Activated CD8-positive, alpha-beta T cell treated with anti-CD3 and anti-CD28 coated beads for 36 hours (primary cell): Measurements from ENCODE around the gene SPTSSB. TPM values are rescaled to one million over a fixed set of nuclear protein-coding genes. Genes with fewer than 3 reads are reported as not detected.

ENCODE experiments used
- ATAC-seq: fragments of 200-7000 bp; cut with Tn5 transposase; one replicate; pipeline ENCODE4 v1.10.0; 2021; ENCODE audit warnings: mild to moderate bottlenecking, moderate library complexity
- CTCF ChIA-PET: fragments of 350-600 bp; sonication (Branson Sonifier 250); formaldehyde crosslinking; loops from one replicate; lab custom pipeline; 2021; ENCODE audit warnings: antibody characterized with exemption; lab: Charles Lee
- POLR2A ChIA-PET: fragments of 350-600 bp; sonication (Branson Sonifier 250); formaldehyde crosslinking; loops from one replicate; lab custom pipeline; 2021; ENCODE audit warnings: antibody characterized with exemption; lab: Charles Lee
- DNase-seq: peaks from one replicate; pipeline ENCODE4 v3.0.0-alpha.2; 2020
- H3K27ac Mint-ChIP-seq: one replicate; pipeline ENCODE4 v1.8.0; 2021; ENCODE audit warnings: mild to moderate bottlenecking, mixed read lengths
- H3K27me3 Mint-ChIP-seq: one replicate; pipeline ENCODE4 v1.8.0; 2021; ENCODE audit warnings: mixed read lengths
- H3K36me3 Mint-ChIP-seq: one replicate; pipeline ENCODE4 v1.8.0; 2021; ENCODE audit warnings: low read depth, mixed read lengths
- H3K4me1 Mint-ChIP-seq: one replicate; pipeline ENCODE4 v1.8.0; 2021; ENCODE audit warnings: low read depth, mixed read lengths
- H3K4me3 Mint-ChIP-seq: one replicate; pipeline ENCODE4 v1.8.0; 2021; ENCODE audit warnings: mild to moderate bottlenecking, moderate library complexity, mixed read lengths
- H3K9me3 Mint-ChIP-seq: one replicate; pipeline ENCODE4 v1.8.0; 2021; ENCODE audit warnings: mixed read lengths
- intact Hi-C: fragments of 100-400 bp; cut with micrococcal nuclease; formaldehyde crosslinking; loops from one replicate; pipeline ENCODE4 v1.10.0; 2022
- total RNA-seq, 2 experiments: library from RNA; stranded (reverse); gene quantifications; one replicate each; pipeline ENCODE4 v1.2.3, GENCODE V29; 2021
- TF ChIP-seq, protein P1 (sequence below): fragments of 200-600 bp; IDR thresholded peaks from one replicate; pipeline ENCODE4 v1.8.0; 2022; ENCODE audit warnings: antibody characterized with exemption, mild to moderate bottlenecking

The SPTSSB gene, protein sequence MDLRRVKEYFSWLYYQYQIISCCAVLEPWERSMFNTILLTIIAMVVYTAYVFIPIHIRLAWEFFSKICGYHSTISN
- total RNA-seq = not detected

DNA sequence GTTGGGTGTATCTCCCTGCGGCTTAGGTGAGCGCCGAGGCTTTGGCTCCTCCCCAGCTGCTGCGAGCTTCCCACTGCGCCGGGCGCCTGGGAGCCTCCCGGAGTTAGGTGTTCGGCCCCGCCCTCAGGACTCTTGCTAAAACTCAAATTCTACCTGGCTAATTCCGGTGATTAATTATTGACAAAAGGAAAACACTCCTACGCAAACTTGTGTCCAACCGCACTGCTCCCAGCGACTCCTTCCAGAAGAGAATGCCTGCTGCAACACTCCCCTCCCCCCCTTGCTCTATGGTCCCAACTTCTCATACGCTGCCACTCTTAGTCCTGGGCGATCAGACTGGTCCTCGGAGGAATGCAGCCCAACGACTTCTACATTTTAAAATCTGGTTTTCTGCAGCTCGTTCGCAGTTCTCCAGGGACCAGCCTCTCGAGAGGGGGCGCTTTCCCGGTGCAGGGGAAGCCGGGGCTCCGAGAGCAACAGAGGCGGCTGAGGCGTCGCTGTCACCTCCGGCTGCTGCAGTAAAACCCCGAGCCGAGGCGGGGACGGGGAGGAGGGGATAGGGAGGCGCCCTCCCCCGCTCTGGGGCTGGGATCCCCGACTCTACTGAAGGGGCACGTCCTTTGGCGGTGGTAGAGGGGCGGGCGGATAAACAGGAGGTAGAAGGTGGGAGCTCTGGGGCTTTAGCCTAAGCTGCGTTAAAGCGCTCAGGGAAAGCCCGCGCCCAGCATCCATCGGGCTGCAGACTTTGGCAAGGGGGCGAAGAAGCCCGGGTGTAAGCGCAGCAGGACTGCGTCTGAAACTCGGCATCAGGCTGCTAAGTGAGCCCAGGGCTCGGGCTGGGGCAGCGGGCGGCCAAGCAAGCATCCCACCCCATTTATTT is at the start of gene SPTSSB:
TSS of gene SPTSSB (minus strand) at position 77 of the 880 bp plus-strand sequence. CDS start 25,194 bp downstream, outside the sequence.
- H3K4me3 Mint-ChIP-seq = peak within 1 kb of the TSS; percentile 78
- ChIA-PET CTCF (interaction anchor here (0.6 to 2.1 kb wide), 14 partner anchors 9 to 415 kb away, joined by 3 to 10 read pairs (median 3); no protein-coding TSS in a partner anchor), POLR2A (interaction anchor here (1.3 kb wide), 1 partner anchor 61 kb away, joined by 3 read pairs; no protein-coding TSS in a partner anchor)
- H3K9me3 Mint-ChIP-seq = no peaks in the 10 kb centered on the region
- peaks cover 43% of the 10 kb centered on the region for H3K27me3 Mint-ChIP-seq
- H3K27ac Mint-ChIP-seq = no peak within 1 kb of the TSS
- intact Hi-C loops = no loop called here
- H3K36me3 Mint-ChIP-seq = no peaks in the 10 kb centered on the region
- DNase-seq = peak; percentile 64
- ATAC-seq = peak; percentile 84
- TF ChIP-seq, protein P1, sequence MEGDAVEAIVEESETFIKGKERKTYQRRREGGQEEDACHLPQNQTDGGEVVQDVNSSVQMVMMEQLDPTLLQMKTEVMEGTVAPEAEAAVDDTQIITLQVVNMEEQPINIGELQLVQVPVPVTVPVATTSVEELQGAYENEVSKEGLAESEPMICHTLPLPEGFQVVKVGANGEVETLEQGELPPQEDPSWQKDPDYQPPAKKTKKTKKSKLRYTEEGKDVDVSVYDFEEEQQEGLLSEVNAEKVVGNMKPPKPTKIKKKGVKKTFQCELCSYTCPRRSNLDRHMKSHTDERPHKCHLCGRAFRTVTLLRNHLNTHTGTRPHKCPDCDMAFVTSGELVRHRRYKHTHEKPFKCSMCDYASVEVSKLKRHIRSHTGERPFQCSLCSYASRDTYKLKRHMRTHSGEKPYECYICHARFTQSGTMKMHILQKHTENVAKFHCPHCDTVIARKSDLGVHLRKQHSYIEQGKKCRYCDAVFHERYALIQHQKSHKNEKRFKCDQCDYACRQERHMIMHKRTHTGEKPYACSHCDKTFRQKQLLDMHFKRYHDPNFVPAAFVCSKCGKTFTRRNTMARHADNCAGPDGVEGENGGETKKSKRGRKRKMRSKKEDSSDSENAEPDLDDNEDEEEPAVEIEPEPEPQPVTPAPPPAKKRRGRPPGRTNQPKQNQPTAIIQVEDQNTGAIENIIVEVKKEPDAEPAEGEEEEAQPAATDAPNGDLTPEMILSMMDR = no peak
- H3K4me1 Mint-ChIP-seq = peaks cover 12% of the 10 kb centered on the region

DNA sequence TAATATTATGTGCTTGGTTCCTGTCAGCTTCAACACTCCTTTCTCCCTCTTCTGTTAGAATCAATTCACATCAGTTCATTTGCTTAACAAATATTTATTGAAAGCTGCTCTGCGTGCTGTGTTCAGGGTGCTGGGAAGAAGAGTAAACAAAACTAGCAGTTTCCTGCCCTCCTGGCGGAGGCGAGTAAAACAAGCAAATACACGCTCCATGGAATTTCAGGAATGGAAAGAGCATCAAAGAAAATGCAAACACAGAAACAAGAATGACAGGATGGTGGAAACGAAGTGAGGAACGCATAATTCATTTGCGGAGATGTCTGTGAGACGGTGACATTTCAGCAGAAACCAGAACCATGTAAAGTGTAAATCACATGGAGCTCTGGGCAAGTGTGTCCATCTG is 49.4 kb upstream of the SPTSSB start:
- ATAC-seq (no peak), DNase-seq (no peak)
- H3K4me1 Mint-ChIP-seq = no peaks in the 10 kb centered on the region
- TF ChIP-seq, protein P1 = no peak
- POLR2A ChIA-PET = no interaction called here
- intact Hi-C loops = loop anchor here (5.0 kb wide), 2 partner anchors 148 to 318 kb away; no protein-coding TSS in a partner anchor
- CTCF ChIA-PET = interaction anchor here (0.7 to 5.4 kb wide), 2 partner anchors 145 to 215 kb away, joined by 3 to 48 read pairs; no protein-coding TSS in a partner anchor
- H3K36me3 Mint-ChIP-seq = no peaks in the 10 kb centered on the region
- no peaks in the 10 kb centered on the region for H3K27me3 Mint-ChIP-seq
- no peak overlapping the region for H3K4me3 Mint-ChIP-seq
- H3K27ac Mint-ChIP-seq = no peak overlapping the region
- H3K9me3 Mint-ChIP-seq = no peaks in the 10 kb centered on the region

DNA sequence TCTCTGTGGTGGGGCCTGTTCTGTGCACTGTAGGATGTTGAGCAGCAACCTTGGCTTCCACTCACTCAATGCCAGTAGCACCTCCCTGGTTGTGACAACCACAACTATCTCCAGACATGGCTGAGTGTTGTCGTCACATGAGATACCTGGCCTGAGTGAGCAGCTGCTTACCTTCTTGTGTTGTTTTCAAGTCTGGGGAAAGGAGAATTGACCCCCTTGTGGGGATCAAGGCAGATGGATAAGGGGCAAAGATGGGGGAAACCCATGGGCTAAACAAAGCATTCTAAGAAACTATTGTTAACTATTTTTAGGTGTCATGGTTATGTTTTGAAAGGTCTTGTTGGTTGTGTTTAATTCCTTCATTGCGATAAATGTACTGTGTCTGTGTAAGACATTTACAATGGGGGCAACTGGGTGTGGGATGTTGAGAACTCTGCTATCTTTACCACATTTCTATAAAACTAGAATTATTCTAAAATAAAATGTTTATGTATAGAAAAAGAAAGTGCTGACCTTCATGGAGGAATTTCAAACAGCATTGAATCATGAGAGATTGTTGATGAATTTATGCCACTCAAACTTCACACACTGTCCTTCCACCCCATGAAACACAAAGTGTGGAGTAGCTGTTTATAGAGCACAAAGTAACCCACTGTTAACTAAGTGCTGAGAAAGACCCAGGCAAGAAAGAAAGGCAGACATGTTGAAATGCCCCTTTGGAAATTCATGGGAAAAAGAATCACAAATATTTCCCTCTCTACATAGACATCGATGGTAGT is 48.4 kb upstream of the SPTSSB start:
- H3K27ac Mint-ChIP-seq = no peak overlapping the region
- DNase-seq = no peak
- H3K36me3 Mint-ChIP-seq = no peaks in the 10 kb centered on the region
- no peaks in the 10 kb centered on the region for H3K4me1 Mint-ChIP-seq
- POLR2A ChIA-PET = no interaction called here
- TF ChIP-seq, protein P1 = no peak
- CTCF ChIA-PET = interaction anchor here (5.4 kb wide), 1 partner anchor 144 kb away, joined by 48 read pairs; no protein-coding TSS in a partner anchor
- no peaks in the 10 kb centered on the region for H3K27me3 Mint-ChIP-seq
- no peaks in the 10 kb centered on the region for H3K9me3 Mint-ChIP-seq
- no peak overlapping the region for H3K4me3 Mint-ChIP-seq
- intact Hi-C loops = loop anchor here (5.0 kb wide), 2 partner anchors 147 to 317 kb away; no protein-coding TSS in a partner anchor
- ATAC-seq = no peak

DNA sequence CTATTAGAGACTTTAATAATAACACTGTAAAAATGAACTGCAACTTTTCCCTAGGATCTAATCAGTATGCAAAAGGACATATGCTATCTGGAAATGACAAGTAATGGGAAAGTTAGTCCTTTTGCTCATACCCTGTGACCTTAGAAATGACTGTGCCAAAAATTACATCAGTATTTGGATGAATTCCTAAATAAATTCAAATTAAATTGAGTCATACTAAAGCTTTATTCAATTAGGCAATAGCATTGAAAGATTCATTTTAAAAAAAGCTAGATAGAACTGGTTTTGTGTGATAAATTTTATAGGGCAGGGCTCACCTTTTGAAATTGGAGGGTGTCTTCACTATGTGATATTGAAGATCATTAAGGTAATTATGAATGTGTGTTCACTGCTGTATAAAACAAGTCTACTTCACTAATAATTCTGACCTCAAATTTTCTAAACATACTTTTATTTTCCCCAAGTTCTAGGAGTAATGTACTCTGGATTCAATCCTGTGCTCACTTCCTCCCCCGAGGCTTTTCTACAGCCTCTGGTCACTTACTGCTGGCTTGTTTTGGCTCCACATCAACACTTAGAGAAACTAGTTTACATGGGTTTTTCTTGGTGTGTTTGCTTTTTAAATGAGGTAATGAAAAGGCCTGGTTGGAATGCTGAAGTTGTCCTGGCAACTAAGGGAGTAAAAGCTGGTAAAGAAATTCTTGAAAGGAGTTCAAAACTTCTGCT is 44.4 kb upstream of the SPTSSB start:
- Mint-ChIP-seq H3K4me3 (no peak overlapping the region), H3K27me3 (no peaks in the 10 kb centered on the region), H3K36me3 (no peaks in the 10 kb centered on the region), H3K9me3 (no peaks in the 10 kb centered on the region), H3K27ac (no peak overlapping the region), H3K4me1 (no peaks in the 10 kb centered on the region)
- CTCF ChIA-PET = interaction anchor here (0.9 to 1.5 kb wide), 4 partner anchors 41 to 141 kb away, joined by 3 to 6 read pairs (median 4); no protein-coding TSS in a partner anchor
- POLR2A ChIA-PET = no interaction called here
- intact Hi-C loops = no loop called here
- ATAC-seq = no peak
- TF ChIP-seq, protein P1 = no peak
- no peak for DNase-seq
